Muscle of back (tissue), 10 donors: ENCODE results near the gene KIR3DL1. TPM values are rescaled to one million over a fixed set of nuclear protein-coding genes. Genes with fewer than 3 reads are reported as not detected.

Experiments used
- polyA plus RNA-seq, 10 donors: library from polyadenylated mRNA; unstranded; fragments of 120-200 nt; gene quantifications; one replicate each; pipeline ENCODE4 v1.2.1, GENCODE V29; 2013; ENCODE audit not compliant: insufficient read length in 10 of 10

The KIR3DL1 gene
- polyA plus RNA-seq, 10 donors: not detected

Other genes starting within 250 kb of the KIR3DL1 start
- 1 to 10 TPM in 3 of 10 donors, under 1 TPM in 7; 0.34 to 1.6 (median 0.91) TPM for gene LILRA2, start 242.7 kb upstream of the KIR3DL1 start, polyA plus RNA-seq
- gene LILRA1, start 222.8 kb upstream of the KIR3DL1 start, polyA plus RNA-seq: under 1 TPM; 0.29 to 0.95 (median 0.41) TPM
- 1 to 10 TPM in 9 of 10 donors, under 1 TPM in 1; 0.83 to 2.4 (median 1.4) TPM for gene LILRB1, start 186.0 kb upstream of the KIR3DL1 start, polyA plus RNA-seq
- 1 to 10 TPM in 9 of 10 donors, under 1 TPM in 1; 0.72 to 2.0 (median 1.2) TPM for gene LILRB4, start 153.5 kb upstream of the KIR3DL1 start, polyA plus RNA-seq
- not detected for gene KIR3DL3, start 92.0 kb upstream of the KIR3DL1 start, polyA plus RNA-seq
- under 1 TPM in 1 of 10 donors, not detected in 9; 0.12 TPM for gene KIR2DL3, start 78.0 kb upstream of the KIR3DL1 start, polyA plus RNA-seq
- not detected for gene KIR2DL1, start 46.7 kb upstream of the KIR3DL1 start, polyA plus RNA-seq
- not detected for gene KIR2DL4, start 12.9 kb upstream of the KIR3DL1 start, polyA plus RNA-seq
- under 1 TPM in 1 of 10 donors, not detected in 9; 0.13 TPM for gene KIR2DS4, start 16.2 kb downstream of the KIR3DL1 start, polyA plus RNA-seq
- not detected for gene KIR3DL2, start 34.0 kb downstream of the KIR3DL1 start, polyA plus RNA-seq
- gene FCAR, start 57.8 kb downstream of the KIR3DL1 start, polyA plus RNA-seq: under 1 TPM in 9 of 10 donors, not detected in 1; 0.12 to 0.67 (median 0.41) TPM
- gene NCR1, start 89.7 kb downstream of the KIR3DL1 start, polyA plus RNA-seq: under 1 TPM in 7 of 10 donors, not detected in 3; 0.11 to 0.68 (median 0.40) TPM
- under 1 TPM in 4 of 10 donors, not detected in 6; 0.34 to 0.53 (median 0.41) TPM for gene NLRP7, start 131.1 kb downstream of the KIR3DL1 start, polyA plus RNA-seq
- 1 to 10 TPM in 6 of 10 donors, under 1 TPM in 4; 0.58 to 5.6 (median 1.1) TPM for gene NLRP2, start 149.9 kb downstream of the KIR3DL1 start, polyA plus RNA-seq
- under 1 TPM in 9 of 10 donors, not detected in 1; 0.12 to 0.72 (median 0.20) TPM for gene GP6, start 221.8 kb downstream of the KIR3DL1 start, polyA plus RNA-seq
- gene RDH13, start 246.7 kb downstream of the KIR3DL1 start, polyA plus RNA-seq: 10 to 100 TPM in 7 of 10 donors, 1 to 10 TPM in 3; 8.4 to 14.9 (median 11.5) TPM